GM18498 (cell line): ENCODE data around the gene UBQLN4.
A peak's percentile ranks its signal among the peaks of the same experiment; 100 is the strongest.

Source experiments
- ATAC-seq: cut with Tn5 transposase; IDR thresholded peaks from one replicate; pipeline ENCODE4 v1.9.1; 2021; ENCODE audit warnings: mild to moderate bottlenecking, moderate library complexity; ENCODE audit not compliant: unreplicated experiment

The UBQLN4 gene

DNA sequence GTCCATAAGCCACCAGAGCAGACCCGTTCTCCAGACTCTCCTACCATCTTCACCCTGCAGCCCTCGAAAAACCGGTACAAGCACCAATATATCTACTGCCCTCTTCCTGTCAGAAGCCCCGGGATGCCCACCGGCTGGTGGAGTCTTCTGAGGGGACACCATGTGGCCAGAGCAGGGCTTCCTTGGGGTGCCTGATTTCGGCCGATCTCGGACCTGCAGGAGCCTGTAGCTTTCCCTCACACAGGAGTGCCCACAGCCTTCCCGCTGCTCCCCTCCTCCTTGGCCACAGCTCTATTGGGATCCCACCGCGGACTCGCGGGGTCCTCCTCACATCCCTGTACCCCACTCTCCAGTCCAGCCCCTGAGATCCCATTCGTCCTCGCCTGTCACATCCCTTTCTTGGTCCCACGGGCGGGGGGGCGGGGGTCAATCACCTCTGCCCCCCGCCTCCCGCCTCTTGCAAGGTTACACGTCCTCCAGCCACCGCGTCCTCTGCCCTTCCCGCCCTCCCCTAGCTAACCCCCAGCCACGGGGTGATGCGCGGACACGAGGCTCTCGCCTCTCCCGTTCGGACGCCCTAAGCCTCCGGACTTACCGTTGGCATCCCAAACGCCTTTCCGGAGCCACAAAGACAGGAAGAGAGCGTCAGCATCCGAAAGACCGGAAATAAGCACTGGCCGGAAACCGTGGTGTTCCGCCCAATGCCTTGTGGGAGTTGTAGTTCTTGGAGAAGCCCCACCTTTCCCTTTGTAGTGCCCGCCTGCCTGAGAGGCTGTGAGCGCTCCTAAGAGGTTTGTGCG lies 33.1 kb downstream of the UBQLN4 start, which contains the start of gene SSR2:
SSR2 (minus strand) TSS at position 659 of the 800 bp plus-strand sequence. CDS start 784 bp downstream, outside the sequence.
- ATAC-seq: peak; percentile 93

DNA sequence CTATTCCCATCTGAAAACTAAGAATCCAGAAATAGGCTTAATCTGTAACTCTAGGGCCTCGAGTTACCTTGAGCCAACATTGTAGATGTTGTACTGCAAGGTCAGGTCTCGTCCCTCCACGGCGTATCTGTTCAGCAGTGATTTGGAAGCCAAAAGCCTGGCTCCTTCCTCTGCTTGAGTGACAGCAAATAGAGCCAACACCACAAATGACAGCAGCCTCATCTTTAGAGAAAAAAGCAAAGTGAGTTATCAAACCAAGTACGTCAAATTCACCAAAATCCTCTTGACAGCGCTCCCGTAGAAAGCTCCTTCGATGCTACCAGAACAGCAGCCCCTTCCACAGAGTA lies 33.7 kb downstream of the UBQLN4 start:
- no peak for ATAC-seq

GRCh38 chr1:156014829-156015228 lies 38.8 kb downstream of the UBQLN4 start:
- ATAC-seq: no peak

DNA sequence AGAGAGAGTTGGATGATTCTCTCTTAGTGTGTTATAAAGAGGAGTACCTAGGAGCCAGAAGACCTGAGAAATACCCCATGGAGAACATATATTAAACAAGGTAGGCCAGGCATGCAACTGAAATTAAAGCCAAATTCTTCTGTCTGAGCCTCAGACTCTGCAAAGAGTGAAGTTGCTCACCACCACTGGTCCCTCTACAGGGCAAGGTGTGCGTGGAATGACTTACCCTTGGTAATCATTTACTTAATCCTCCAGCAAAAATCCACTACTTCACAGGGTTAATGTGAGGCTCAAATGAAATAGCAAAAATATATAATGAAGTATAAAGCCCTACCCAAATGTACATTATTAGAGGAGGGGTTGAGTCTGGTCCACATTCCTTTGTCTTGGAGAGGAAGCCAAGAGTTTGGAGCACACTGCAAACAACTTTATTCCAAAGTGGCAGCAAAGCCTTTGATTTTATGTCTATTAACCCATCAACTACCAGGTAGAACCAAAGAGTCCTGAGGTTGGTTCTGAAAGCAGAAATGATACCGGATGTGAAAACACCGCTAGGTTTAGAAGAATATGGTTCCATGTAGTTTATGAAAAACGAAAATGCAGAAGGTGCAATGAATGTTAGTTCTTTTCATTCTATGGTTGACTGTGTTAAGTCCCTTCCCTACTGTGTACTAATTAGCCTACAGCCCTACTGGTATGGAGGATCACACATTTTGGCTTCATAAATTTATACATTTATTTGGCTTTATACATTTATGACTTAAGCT lies 41.4 kb downstream of the UBQLN4 start:
- peak; percentile 81 for ATAC-seq

DNA sequence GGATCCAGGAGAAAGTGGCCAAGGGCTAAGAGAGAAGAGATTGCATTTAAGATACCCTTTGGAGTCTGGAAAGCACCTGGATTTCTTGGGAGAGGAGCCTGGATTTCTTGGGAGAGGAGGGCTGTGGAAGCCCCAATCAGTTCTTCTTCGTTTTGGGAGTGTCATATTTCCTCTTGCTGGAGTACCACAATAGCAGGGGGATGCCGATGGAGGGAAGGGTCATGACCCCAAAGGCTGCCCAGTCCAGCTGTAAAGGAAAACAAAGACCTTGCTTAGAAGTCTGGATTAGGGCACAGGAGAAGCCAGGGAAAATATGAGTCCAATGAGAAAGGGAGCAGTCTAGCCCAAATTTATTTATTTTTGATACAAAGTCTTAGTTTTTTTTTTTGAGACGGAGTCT lies 44.2 kb downstream of the UBQLN4 start:
- no peak for ATAC-seq

- ATAC-seq: no peak
Observed at GRCh38 chr1:156006666-156007376, 46.8 kb downstream of the UBQLN4 start.

DNA sequence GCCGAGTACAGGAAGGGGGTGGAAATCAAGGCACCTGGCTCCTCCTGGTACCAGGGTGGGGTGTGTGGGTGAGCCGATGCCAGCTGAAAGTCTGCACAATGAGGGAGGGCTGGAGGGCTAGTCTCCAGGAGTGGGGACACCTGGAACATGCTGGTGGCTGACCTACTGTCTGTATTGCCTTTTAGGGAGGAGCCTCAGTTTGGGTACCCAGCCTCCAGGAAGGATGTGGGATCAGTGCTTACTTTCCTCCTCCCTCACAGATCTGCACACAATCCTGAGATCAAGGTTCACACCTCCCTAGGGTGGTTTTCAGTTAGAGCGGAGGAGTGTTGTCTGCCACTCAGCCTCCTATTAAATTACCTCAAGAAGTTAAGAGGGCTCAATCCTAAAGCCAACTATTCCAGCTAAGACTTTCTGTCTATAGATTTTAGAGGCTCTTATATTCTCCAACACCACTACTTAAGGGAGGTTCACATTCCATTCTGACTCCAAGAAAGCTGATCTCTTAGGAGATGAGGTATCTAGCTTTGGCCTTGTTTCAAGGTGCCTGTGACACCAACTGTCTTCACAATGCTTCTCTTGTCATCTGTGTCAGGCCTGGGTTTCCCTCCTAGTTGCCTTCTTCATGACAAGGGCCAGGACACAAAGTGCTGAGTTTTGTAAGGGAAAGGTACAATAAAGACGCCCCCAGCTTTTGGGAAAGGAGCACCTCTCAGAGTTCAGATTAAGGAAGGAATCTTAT lies 48.6 kb downstream of the UBQLN4 start:
- no peak for ATAC-seq

DNA sequence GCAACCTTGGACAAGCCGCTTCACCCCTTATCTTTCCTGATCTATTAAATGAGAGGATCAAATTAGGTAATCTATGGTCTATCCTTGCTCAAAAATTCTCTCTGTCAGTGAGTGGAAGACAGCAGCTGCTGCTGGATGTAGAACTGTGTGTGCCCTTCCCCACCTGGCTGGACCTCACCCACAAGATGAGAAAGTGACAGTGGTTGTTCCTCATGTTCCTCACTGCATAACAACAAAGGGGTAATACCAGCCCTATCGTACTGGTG lies 49.7 kb downstream of the UBQLN4 start:
- ATAC-seq: no peak

- ATAC-seq: no peak
Observed at GRCh38 chr1:156002188-156002911, 51.2 kb downstream of the UBQLN4 start.

DNA sequence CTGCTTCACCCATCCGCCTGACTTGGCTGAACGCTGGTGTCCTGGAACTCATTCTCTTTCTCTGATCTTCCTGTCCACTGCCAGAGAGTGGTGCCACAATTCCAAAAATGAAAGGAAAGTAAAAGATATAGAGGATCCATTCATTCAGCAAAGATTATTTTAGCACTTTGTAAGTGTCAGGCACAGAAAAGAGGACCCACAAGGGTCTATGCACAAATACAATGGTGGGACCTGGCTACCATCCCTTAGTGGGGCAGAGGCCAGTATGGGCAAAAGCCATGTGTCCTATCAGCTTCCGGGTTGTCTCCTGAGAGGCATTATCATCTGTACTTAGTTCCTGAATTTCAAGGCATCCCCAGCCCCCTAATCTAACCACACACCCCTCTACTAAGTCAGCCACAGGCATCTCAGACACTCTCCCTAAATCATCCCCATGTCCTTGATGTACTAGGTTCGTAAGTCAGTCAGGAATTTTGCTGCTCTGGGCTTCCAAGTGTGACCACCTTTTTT lies 51.9 kb downstream of the UBQLN4 start:
- no peak for ATAC-seq

DNA sequence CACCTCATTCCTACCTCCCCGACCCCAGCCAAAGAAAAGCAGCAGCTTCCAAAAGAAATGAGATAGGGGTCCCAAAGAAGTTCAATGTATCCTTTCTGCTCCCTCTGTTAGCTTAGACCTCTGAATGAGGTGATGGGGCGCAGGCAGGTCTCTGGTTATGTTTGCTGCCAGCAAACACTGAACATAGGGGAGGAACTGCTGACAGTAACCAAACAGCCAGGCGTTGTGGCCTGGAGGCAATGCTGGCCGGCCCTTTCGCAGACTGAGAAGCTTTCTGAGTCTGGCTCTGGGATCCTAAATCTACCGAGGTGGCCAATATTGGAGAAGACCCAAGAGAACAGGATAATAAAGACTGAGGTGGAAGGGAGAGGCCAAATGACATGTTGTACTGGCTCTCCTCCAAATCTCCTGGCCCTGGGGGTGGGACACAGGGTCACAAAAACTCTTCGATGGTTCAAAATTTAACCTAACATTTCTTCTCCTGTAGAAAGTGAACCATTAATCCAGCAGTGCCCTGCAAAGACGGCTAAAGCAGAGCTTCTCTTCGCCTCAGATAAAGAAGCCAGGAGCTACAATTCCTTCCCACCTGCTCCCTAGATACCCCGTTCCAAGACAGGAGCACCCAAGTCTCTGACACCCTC lies 52.5 kb downstream of the UBQLN4 start:
- ATAC-seq: no peak

GRCh38 chr1:155999964-156000363 lies 53.6 kb downstream of the UBQLN4 start:
- no peak for ATAC-seq

- ATAC-seq: no peak
Observed at GRCh38 chr1:155996166-155996565, 57.4 kb downstream of the UBQLN4 start.

- no peak for ATAC-seq
Observed at GRCh38 chr1:155993595-155993994, 60.0 kb downstream of the UBQLN4 start.

GRCh38 chr1:155990005-155990739 lies 63.4 kb downstream of the UBQLN4 start:
- no peak for ATAC-seq

GRCh38 chr1:155989242-155990004 lies 64.2 kb downstream of the UBQLN4 start:
- peak; percentile 75 for ATAC-seq
